ENCODE results near the gene KCNS3. TPM values are rescaled to one million over a fixed set of nuclear protein-coding genes. Genes with fewer than 3 reads are reported as not detected.

KCNS3 gene
- total RNA-seq, 1 donor from 2014 or later: 18.0 TPM

DNA sequence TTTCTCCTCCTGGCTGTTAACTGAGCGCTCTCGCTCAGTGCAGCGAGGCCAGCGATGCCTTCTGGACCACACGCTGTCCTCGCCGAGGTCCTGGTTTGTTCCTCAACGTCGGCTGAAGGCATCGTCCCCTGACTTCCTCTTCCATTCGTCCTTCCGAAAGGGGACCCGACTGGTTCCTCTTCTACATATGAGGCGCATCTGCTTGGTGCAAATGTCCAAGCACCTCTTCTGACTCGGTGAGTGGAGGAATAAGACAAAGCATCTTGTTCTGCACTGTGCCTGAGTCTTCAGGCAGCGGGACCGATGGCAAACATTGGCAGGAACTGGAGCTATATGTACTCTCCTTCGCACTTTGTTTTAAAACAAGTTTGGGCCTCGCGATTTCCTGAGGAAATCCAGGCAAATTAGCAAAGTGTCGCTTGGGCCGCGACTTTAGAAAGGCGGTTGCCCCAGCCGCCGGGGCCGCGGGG lies 621 bp upstream of the KCNS3 start:
- no peak for DNase-seq (ENCODE audit: low read depth)

DNA sequence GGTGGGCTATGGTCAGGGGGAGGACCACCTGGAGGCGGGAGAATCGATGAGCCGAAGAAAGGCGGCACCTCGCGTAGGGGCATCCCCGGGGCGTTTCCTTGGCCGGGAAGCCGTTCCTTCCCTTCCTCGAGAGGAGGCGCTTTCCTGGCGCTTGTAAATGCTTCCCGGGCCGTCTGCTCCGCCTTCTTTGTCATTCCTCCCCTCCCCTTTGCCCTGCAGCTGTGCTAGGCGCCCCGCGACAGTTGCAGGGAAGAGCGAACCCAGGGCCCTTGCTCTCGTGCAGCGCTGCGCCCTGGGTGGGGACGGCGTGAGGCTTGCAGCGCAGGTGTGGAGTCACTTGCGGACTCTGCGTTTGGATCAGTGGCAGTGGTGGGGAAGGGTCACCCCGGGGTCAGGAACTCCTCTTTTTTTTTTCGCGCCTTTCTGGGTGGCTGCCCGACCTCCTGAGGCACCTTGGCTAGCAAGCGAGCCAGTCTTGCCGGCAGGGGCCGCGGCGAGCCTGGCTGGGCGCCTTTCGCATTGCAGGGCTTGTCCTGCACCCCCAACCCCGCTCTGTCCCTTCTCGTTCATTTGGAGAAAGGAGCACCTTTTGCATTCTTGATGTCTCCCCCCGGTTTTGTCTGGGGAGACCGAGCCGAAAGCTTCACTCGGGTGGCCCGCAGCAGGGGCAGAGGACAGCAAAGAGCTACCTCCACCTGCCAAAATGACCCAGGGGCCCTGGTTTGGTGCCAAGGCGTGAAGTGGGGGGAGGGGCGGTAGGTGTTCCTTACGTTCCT lies 858 bp downstream of the KCNS3 start:
- peak; percentile 67 for DNase-seq (ENCODE audit: low read depth)

DNA sequence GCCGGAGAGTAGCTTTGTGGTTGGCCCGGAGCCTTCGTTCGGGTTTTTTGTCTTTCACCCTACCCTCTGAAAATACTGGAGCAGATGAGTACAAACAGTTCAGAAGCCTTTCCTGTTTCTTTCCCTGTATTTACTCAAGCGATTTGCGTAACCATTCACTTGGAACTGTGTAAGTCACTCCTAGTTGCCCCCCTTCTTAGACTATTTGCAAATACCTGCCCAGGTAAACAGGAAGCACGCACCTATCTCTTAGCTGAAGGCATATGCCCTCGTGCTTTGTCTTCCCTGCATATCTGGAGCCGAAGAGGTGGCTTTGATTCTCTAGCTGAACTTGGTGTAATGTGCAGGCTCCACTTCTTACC lies 1.4 kb downstream of the KCNS3 start:
- no peak for DNase-seq (ENCODE audit: low read depth)

DNA sequence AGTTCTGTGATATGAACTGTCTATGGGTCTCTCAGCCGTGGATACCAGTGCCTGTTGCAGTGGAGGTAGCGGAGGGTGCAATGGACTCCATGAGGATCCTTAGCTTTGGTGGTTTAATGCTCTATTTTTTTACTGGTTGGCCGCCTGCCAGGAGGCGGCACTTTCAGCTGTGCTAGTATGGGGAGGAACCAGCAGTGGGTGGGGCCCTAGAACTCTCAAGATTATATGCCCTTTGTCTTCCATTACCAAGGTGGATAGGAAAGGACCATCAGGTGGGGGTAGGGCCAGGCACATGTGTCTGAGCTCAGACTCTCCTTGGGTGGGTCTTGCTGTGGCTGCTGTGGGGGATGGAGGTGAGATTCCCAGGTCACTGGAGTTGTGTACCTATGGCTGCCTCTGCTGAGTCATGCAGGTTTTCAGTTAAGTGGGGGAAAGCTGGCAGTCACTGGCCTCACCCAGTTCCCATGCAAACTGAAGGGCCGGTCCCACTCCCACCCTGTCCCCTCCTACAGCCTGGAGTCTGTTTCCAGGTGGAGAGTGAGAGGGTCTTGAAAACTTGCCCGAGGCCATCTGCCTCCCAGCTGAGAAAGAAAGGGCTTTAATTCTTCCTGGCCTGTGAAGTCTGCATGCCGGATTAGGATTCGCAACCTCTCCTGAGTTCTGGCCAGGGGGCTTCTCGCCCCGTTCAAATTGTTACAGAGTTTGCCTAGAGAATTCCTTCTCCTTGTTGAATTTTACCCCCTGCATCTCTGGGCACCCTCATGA lies 14.5 kb downstream of the KCNS3 start:
- no peak for DNase-seq (ENCODE audit: low read depth)

DNA sequence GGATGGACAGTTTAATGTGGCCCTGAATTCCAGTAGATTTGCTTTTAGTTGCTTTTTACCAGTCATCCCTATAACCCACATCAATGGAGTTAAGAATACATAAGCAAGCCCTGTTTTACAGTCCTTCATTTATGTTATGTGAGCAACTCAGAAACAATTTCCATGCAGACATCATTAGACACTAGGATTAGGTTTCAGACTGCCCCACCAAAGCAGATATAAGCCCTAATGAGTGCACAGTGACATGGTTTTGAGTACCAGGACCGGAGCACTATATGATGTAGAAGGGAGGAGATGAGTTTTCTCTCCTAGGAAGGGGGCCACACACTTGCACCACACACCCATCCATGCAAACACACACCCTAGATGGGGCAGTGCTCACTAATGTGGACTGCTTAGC lies 15.5 kb downstream of the KCNS3 start:
- no peak for DNase-seq (ENCODE audit: low read depth)

DNA sequence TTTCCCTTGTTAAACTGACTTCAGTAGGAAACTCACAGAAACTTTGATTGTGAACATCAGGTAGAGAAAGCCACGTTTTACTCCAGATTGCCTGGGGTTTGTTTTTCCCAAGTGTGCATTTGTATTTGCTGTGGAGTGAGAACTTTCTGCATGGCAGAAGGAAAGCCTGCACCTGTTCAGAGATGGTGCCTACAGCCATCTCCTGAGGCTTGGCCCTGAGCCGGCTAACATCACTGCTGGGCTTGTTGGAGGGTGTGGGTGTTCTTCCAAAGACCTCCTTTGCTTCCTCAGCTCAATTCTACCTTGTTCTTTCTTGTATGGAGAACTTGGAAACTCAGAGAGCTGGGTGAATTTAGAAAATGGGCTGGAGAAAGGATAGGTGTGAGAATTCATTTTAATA lies 16.1 kb downstream of the KCNS3 start:
- DNase-seq (ENCODE audit: low read depth): peak; percentile 69

DNA sequence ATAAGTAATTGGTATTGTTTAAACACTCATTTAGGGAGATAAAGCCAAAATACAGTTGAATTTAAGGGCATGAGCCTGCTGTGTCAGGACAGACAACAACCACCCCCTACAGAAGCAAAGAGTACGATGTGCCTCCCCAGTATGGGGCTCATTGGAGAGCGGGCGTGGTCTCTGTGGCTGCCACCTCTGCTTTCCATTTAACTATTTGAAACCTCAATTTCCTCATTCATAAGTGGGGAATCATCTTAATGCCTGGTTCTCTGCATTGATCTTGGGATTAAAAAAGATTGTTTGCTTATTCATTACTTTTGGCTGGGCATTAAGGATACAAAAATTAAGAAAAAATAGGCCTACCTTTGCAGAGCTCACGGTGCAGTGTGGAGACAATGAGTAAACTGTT lies 21.4 kb downstream of the KCNS3 start:
- DNase-seq (ENCODE audit: low read depth): no peak

DNA sequence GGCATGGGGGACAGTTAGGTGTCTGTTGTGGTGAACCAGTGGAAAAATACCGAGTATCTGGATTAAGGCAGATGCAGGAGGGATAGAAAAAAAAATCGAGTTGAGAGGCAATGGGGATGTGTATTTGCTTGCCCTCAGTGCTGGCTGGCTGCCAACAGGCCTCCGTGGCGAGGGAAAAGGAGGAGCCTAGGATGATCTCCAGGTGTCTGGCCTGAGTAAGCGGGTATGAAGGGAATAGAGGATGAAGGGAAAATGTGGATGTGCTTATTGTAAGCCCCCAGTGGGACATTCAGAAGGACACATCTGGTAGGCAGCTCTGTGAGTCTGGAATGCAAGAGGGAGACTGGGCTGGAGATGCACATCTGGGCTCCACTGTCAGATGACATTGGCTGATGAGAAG lies 22.8 kb downstream of the KCNS3 start:
- peak; percentile 26 for DNase-seq (ENCODE audit: low read depth)

DNA sequence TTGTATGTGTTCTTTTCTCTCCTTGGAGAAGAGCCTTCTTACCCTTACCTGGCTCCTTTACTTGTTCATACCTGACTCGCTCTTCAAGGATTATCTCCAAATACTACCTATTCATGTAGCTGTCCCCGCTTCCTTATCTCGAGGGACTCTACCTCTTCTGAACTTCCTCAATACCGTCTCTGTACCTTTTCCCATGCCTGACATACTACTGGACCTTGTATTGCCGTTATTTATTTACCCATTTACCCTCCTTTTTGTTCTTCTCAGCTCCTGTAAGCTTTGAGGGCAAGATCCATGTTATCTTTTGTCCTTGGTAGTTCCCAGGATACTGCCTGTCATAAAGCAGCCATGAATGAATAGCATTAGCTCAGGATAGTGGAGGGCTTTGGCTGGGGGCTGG lies 32.5 kb downstream of the KCNS3 start:
- no peak for DNase-seq (ENCODE audit: low read depth)

DNA sequence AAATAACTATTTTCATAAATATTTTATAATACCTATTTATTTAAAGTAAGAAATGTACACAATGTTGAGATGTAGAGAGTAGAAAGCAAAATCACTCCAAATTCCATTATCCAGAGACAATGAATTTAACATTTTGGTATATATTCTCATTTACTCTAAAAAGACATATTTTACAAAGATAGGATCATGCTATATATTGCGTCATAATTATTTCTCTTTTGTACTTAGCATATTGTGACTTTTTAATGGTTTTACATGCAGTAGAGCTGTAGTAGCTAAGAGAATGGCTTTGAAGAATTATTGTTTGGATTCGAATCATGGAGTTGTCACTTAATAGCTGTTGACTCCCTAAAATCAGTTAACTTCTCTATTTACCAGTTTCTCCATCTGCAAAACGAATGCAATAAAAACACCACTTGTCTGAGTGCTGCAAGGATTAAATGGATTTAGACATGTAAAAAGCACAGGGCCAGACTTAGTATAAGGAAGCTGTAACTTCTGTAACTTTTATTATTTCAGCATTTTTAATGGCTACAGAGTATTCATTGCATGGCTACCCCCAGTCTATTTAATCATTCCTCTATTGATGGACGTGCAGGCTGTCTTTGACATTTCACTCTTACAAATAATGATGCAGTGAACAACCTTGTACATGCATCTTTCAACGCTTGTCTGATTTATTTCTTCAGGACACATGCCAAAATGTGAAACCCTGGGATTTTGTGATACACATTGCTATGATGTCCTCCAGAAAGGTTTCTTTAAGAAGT lies 33.2 kb downstream of the KCNS3 start:
- no peak for DNase-seq (ENCODE audit: low read depth)

DNA sequence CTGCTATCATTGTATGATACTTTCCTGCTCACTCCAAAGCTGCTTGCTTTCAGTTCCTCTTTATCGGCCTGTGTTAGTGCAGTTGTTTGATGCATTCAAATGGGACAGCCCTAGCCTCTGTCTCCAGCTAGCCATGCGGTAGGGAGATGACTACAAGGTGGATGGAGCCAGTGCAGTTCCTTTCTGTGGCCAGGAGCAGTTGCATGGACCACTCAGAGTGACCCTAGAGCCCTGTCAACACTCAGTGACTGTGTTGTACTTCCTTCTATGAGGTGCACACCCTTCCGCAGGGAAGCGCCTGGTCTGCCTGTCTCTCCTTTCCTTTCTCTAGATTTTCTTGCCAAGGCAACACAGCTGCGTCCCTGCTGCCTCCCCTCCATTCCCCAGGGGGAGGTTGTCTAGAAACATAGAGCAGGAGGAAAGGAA lies 33.8 kb downstream of the KCNS3 start:
- DNase-seq (ENCODE audit: low read depth): no peak

DNA sequence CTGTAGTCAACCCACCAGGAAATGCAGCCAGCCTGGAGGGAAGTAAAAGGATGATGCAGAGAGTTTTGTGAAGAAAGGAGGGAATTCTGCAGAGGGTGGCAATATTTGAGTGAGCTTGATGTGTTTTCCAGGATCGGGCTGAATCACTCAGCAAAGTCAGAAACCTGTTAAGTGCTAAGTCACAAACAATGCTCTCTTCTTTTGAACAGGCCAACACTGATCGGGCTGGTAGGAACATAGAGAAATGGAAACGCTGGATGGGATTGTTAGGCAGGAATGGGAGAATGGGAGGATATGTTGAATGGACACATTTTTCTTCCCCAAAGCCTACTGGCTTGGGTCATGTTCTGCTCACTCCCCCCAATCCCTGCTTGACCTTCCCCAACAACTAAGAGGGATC lies 36.6 kb downstream of the KCNS3 start:
- no peak for DNase-seq (ENCODE audit: low read depth)

DNA sequence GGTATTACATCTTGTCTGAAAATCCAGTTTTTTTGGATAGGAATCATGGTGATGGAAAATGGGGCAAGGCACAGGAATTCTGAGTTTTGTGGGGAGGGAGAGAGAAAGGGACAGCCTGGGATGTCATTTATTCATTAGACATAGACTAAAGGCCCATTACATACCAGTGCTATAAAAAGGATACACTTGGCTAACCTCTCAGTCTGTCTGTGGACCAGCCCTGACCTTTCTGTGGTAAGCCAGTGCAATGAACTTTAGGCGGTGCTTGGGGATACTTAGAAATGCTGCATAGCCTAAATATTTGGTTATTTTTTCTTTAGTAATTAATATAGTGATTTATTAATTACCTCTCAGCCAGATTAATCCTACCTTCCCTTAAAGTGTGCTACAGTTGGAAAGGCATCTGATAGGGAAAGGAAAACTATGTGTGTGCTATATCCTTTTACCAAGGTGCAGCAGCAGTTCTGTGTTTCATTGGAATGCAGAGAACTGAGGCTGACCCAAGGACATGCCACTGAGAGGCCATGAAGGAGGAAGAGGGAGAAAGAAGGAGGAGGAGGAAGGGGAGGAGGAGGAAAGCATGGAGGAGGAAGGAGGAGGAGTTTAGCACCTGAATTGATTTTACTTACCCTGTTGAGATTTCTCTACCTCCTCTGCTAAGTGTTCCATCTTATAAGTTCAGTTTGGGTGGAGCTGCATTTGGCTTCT lies 37.5 kb downstream of the KCNS3 start:
- DNase-seq (ENCODE audit: low read depth): peak; percentile 42

DNA sequence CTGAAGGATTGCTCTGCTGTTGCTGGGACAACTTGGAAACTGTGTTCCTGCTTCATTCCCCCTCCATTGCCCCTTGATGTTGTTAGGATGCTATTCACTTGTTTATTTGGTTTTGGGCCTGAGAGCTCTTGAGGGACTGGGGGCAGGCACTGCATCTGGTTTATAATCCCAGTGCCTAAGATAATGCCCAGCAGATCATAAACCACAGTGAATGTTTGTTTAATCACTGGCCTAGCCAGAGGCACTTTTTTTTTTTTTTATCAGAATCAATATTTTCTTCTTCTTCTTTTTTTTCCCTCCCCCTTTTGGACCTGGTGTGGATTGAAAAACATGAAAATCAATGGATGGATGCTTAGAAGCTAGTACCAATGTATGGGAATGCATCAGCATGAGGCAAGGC lies 38.1 kb downstream of the KCNS3 start:
- no peak for DNase-seq (ENCODE audit: low read depth)

DNA sequence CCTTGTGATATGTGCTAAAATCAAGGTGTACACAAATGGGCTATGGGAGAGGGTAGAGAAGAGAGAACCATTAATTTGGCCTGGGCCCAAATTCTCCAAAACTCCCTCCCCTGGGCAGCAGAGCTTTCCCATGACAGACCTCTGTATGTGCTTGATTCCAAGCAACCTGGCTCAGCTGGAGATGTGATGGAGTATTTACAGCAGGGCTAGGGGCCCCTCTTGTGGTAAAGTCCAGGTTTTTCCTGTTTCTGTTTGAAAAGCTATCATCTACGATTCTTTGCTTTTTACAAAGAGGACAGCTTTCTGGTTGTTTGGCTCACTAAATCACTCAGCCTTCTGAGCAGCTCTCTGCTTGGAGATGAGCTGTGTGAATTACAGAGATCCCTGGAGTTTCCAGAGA lies 40.3 kb downstream of the KCNS3 start:
- DNase-seq (ENCODE audit: low read depth): no peak

DNA sequence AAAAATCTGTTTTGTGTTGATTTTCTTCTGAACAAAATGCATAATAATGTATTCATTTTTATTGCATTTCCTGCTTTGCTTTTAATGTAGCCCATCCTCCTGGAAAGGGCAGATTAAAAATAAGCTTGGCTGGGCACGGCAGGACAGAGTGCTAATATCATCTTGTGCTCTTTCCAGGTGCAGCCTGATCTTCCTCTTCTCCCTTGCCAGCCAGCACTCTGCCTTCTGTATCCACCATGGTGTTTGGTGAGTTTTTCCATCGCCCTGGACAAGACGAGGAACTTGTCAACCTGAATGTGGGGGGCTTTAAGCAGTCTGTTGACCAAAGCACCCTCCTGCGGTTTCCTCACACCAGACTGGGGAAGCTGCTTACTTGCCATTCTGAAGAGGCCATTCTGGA lies 52.3 kb downstream of the KCNS3 start:
- no peak for DNase-seq (ENCODE audit: low read depth)

DNA sequence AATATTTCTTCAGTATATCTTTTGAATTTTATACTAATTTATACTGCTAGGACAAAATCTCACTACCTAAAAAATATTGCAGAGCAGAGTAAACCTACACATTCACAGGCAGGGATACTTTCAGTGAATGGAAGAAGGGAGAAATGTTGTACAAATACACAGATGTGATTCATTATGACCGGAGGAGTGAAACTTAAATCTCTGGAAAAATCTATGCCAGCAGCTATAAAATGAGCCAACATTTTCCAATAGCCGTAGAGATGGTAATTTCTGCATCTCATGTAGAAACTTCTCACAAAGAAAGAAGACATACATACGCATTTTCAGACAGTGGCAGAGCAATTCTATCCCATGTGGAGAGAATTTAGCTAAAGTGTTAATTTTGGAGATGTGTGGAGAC lies 54.8 kb downstream of the KCNS3 start:
- no peak for DNase-seq (ENCODE audit: low read depth)

DNA sequence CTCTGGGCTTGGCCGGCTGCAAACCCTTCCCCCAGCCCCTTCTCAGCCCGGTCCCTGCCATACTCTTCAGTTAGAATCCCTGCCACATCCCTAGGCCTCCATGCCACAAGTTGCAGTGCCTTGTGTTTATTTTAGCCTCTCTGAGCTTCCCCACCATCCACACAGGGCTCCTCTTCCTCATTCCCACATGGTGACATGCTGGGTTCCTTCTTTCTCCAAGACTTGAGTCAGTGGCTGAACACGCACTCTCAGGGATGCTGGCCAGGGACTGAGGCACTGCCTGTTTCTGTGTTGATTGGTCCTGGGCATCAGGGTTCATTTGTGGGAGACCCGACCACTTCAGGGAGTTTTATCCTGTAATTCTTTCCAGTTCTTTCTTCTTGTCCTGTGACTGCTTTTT lies 56.3 kb downstream of the KCNS3 start:
- peak; percentile 44 for DNase-seq (ENCODE audit: low read depth)

DNA sequence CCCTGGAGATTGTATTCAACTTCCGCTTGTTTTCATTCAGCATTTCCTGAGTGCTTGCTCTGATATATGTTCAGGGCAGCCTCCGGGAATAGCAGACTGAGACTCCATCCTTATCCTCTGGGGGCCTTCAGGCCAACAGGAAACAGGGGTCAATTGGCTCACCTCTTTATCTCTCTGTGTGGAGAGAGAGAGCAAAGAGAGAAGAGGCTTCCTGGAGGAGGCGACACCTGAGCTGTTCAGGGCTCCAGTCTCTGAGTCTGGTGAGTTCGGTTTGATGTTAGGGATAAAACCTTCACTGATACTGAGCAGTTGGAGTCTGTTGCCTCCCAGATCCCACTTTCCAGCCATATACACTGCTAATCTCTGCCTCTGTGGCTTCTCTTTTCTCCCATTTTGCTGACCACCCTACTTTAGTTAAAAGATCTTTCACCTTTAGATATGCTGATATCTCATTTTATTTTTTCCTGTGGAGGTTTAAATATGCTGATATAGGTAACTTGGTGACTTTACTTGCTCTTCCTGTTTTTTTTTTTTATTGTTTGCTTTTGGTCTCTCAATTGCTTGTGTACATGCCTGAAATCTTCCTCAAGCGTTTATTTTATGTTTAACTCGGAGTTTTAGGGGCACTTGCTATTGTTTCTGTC lies 56.9 kb downstream of the KCNS3 start:
- DNase-seq (ENCODE audit: low read depth): no peak

DNA sequence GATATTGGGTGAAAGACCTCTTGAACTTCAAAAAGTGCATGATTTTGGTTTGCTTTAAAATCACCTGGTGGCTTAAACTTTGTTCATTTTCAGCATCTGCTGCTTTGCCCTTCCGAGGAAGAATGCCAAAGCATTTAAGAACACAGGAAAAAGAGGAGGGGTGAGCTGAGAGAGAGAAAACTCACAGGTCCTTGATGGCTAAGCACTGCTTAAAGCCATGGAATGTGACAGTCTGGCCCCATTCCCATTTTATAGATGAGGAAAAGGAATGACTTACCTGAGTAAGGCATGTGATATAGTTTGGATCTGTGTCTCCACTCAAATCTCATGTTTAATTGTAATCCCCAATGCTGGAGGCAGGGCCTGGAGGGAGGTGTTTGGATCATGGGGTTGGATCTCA lies 58.1 kb downstream of the KCNS3 start:
- no peak for DNase-seq (ENCODE audit: low read depth)

DNA sequence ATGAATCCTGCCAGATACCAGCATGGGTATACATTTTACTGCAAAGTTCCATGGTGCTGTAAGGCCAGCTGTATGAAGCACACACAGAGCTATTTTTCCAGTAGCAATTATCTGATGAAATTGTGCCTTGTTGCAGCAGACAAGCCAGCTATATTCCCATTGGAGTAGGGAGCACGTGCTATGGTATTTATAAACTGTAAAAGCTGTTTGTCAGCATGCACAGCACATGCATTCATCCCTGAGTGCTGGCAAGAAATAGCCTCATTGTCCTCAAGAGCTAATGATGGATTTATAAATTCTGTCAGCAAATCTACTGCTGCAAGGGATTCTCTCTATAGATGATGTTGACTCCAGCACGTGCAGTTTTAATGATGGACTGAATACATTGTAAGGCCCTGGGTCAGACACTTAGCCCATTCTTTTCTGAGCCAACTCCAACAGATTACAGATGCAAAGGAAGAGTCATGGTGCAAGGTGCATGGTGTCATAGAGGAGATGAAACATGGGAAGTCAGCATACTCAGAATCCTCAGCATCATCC lies 61.7 kb downstream of the KCNS3 start:
- no peak for DNase-seq (ENCODE audit: low read depth)
